Ovary (tissue), 9 donors: ENCODE data around the gene IPPK. TPM values are rescaled to one million over a fixed set of nuclear protein-coding genes. Genes with fewer than 3 reads are reported as not detected.
A peak's percentile ranks its signal among the peaks of the same experiment; 100 is the strongest.

Experiments used
- DNase-seq, 5 donors: peaks; one replicate each; pipeline ENCODE4 v3.0.0-alpha.2; 2019 to 2020
- H3K27ac ChIP-seq, 2 donors: fragments of 200-600 bp; one replicate each; pipeline versions ENCODE4 v1.5.1 to v1.8.0; 2019 to 2022
- H3K27me3 ChIP-seq: fragments of 200-600 bp; one replicate; pipeline ENCODE4 v1.8.0; 2022
- H3K36me3 ChIP-seq: fragments of 200-600 bp; sonication (generic); one replicate; pipeline ENCODE4 v1.5.1; 2019
- H3K4me1 ChIP-seq: one replicate; pipeline ENCODE4 v1.8.1; 2013; ENCODE audit warnings: mild to moderate bottlenecking, moderate library complexity; ENCODE audit not compliant: insufficient read depth
- H3K4me3 ChIP-seq: fragments of 200-600 bp; sonication (generic); one replicate; pipeline ENCODE4 v1.5.1; 2017
- H3K9me3 ChIP-seq, 2 donors: fragments of 200-600 bp in 1 of 2; sonication (generic) in 1 of 2; one replicate each; pipeline versions ENCODE4 v1.5.1 to v1.8.1; 2013 to 2019; ENCODE audit warnings: mild to moderate bottlenecking in 1 of 2, moderate library complexity in 1 of 2
- CTCF ChIP-seq, 3 donors: fragments of 450-650 bp in 2 of 3; fragments of 200-600 bp in 1 of 3; IDR thresholded peaks; one replicate each; pipeline versions ENCODE4 v1.5.1 to v1.8.0; 2016 to 2022; ENCODE audit warnings: antibody characterized with exemption in 3 of 3, mild to moderate bottlenecking in 1 of 3
- EP300 ChIP-seq: sonication (generic); formaldehyde crosslinking; IDR thresholded peaks from one replicate; pipeline ENCODE4 v1.6.1; 2017; ENCODE audit warnings: antibody characterized with exemption
- POLR2A ChIP-seq: fragments of 450-650 bp; IDR thresholded peaks from one replicate; pipeline ENCODE4 v1.6.1; 2017; ENCODE audit warnings: antibody characterized with exemption, mild to moderate bottlenecking, moderate library complexity
- WGBS, 3 donors: extraction: QIAGEN DNeasy Blood & Tissue Kit in 1 of 3; methylation state at CpG; one replicate each; pipeline versions ENCODE4 v1.1.5 to v1.1.7; 2013 to 2017; 5-methylcytosine and 5-hydroxymethylcytosine counted together
- intact Hi-C, 4 donors: fragments of 100-400 bp; cut with DNase I; formaldehyde crosslinking; loops; one replicate each; pipeline versions ENCODE4 v1.11.0 to v1.15.1; 2022 to 2023
- polyA plus RNA-seq, 2 donors: library from polyadenylated mRNA; stranded (reverse); fragments of 200-250 nt in 1 of 2; fragments of 350-450 nt in 1 of 2; fragmentation: Illumina TruSeq in 1 of 2; extraction: RNeasy Lipid Tissue Mini Kit (QIAGEN cat#74804) in 1 of 2; gene quantifications; one replicate each; pipeline ENCODE4 v1.2.3, GENCODE V29; 2013 to 2014
- total RNA-seq, 7 donors: library from RNA; depleted of rRNA in 2 of 7; stranded (reverse); fragments of >200 nt in 2 of 7; fragmentation: NEBNext Ultra II Directional in 3 of 7; extraction: Animal tissue kit (Norgen Biotek cat#: 25700) in 3 of 7; gene quantifications; one replicate each; pipeline versions ENCODE4 v1.1.0 to v1.2.4, GENCODE V29; 2016 to 2023
- donor health status: DM: no; HTN: no; CAD: no; lungs with moderate emphysema.
- donor health status: DM: no; HTN: no; CAD: no.
- donor health status: Bipolar disorder and iron deficiency.
- donor health status: DM: yes; HTN: yes; CAD: no.
- donor health status: DM: no; HTN: no; CAD: no.
- donor health status: DM: yes; HTN: yes; CAD: no.

The IPPK gene
- total and polyA plus RNA-seq, 9 donors, result 4.7 to 8.5 (median 7.1) TPM

GRCh38 chr9:92652461-92652860 lies 17.5 kb downstream of the IPPK start:
- peaks cover 11% of the 10 kb centered on the region for H3K4me1 ChIP-seq
- 82 to 85% (median 82%) methylated on average over 1 of the region's 1 CpG for WGBS, 3 donors
- H3K27ac ChIP-seq, result no peak overlapping the region
- H3K4me3 ChIP-seq, result no peak overlapping the region
- H3K36me3 ChIP-seq, result no peaks in the 10 kb centered on the region
- H3K27me3 ChIP-seq, result no peaks in the 10 kb centered on the region
- intact Hi-C loops, result loop anchor here in 1 of 4 donors (5.0 kb wide), 1 partner anchor 510 kb away; no protein-coding TSS in a partner anchor
- TF ChIP-seq EP300 (no peak), CTCF (IDR thresholded peaks at IDR 0.05) (no peak), POLR2A (no peak)
- H3K9me3 ChIP-seq, result no peaks in the 10 kb centered on the region
- DNase-seq, result no peak

- Histone ChIP-seq H3K4me3 (no peak overlapping the region), H3K4me1 (peaks cover 11% of the 10 kb centered on the region), H3K27me3 (no peaks in the 10 kb centered on the region), H3K9me3 (no peaks in the 10 kb centered on the region), H3K36me3 (no peaks in the 10 kb centered on the region), H3K27ac (peak overlapping the region in 1 of 2 donors; percentile 63)
- WGBS, 3 donors, result 16 to 25% (median 16%) methylated on average over 10 of the region's 10 CpGs
- TF ChIP-seq EP300, result no peak
- TF ChIP-seq POLR2A, result no peak
- TF ChIP-seq CTCF (IDR thresholded peaks at IDR 0.05), result no peak
- intact Hi-C loops, result loop anchor here in 1 of 4 donors (5.0 kb wide), 1 partner anchor 509 kb away; no protein-coding TSS in a partner anchor
- peak; percentile 68 to 83 (median 76) for DNase-seq
Measured at GRCh38 chr9:92650839-92651621, 18.9 kb downstream of the IPPK start.

GRCh38 chr9:92650296-92650695 lies 19.6 kb downstream of the IPPK start:
- no peaks in the 10 kb centered on the region for H3K36me3 ChIP-seq

GRCh38 chr9:92649007-92649406 lies 20.9 kb downstream of the IPPK start:
- Histone ChIP-seq H3K4me3 (no peak overlapping the region), H3K27me3 (no peaks in the 10 kb centered on the region), H3K36me3 (no peaks in the 10 kb centered on the region), H3K27ac (no peak overlapping the region), H3K9me3 (peaks cover 0 to 3% of the 10 kb centered on the region in 2 donors), H3K4me1 (peaks cover 10% of the 10 kb centered on the region)
- DNase-seq, result peak in 4 of 5 donors; percentile 6 to 33 (median 12)
- no peak for TF ChIP-seq POLR2A
- TF ChIP-seq CTCF (IDR thresholded peaks at IDR 0.05), result no peak
- TF ChIP-seq EP300, result no peak
- 91 to 95% (median 94%) methylated on average over 5 of the region's 5 CpGs for WGBS, 3 donors
- intact Hi-C loops, result loop anchor here in 1 of 4 donors (10.0 kb wide), 1 partner anchor 134 kb away; no protein-coding TSS in a partner anchor

More at GRCh38 chr9:92650296-92650695, 19.6 kb downstream of the IPPK start:
- H3K4me1 ChIP-seq, result peaks cover 11% of the 10 kb centered on the region
- TF ChIP-seq CTCF (IDR thresholded peaks at IDR 0.05), result no peak
- peak overlapping the region in 1 of 2 donors; percentile 30 for H3K27ac ChIP-seq
- DNase-seq, result peak in 2 of 5 donors; percentile 18 to 35
- H3K9me3 ChIP-seq, result peaks cover 0 to 2% of the 10 kb centered on the region in 2 donors
- no peaks in the 10 kb centered on the region for H3K27me3 ChIP-seq
- 96 to 99% (median 97%) methylated on average over 6 of the region's 6 CpGs for WGBS, 3 donors
- intact Hi-C loops, result loop anchor here in 1 of 4 donors (5.0 kb wide), 1 partner anchor 508 kb away; no protein-coding TSS in a partner anchor
- H3K4me3 ChIP-seq, result no peak overlapping the region
